SU-DHL-6 (cell line): Measurements from ENCODE around the gene CR1.

Experiments used
- EZH2phosphoT487 ChIP-seq: fragments of 200-600 bp; sonication (generic), shearing (Covaris generic); conservative IDR thresholded peaks from 2 replicates; pipeline ENCODE4 v1.6.1; 2018; ENCODE audit warnings: mild to moderate bottlenecking, antibody characterized with exemption, low read length, moderate library complexity, mixed read lengths
- TF ChIP-seq, protein P1 (sequence below): fragments of 200-600 bp; sonication (generic); IDR thresholded peaks from one replicate; pipeline ENCODE4 v1.5.1; 2017; ENCODE audit warnings: antibody characterized with exemption, mild to moderate bottlenecking, low read length, moderate library complexity; ENCODE audit not compliant: insufficient read depth, poor library complexity, severe bottlenecking

DNA sequence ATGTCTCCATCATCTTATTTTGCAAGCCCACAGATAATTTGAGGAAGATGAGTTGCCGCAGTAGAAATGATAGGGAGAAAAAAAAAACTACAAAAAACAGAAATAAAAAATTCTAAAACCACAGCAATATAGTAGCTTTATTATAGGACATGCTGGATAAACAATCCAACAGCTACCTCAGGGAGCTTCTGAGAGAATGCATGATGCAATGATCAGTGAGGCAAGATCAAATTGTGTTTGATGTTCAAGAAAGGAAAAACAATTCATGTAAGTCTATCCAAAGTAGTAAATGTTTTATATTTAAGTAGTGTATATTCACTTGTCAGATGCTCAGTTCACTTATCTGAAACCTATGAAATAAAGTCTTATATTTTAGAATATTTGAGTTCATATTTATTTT is 155.6 kb downstream of the CR1 start:
- TF ChIP-seq, protein P1, sequence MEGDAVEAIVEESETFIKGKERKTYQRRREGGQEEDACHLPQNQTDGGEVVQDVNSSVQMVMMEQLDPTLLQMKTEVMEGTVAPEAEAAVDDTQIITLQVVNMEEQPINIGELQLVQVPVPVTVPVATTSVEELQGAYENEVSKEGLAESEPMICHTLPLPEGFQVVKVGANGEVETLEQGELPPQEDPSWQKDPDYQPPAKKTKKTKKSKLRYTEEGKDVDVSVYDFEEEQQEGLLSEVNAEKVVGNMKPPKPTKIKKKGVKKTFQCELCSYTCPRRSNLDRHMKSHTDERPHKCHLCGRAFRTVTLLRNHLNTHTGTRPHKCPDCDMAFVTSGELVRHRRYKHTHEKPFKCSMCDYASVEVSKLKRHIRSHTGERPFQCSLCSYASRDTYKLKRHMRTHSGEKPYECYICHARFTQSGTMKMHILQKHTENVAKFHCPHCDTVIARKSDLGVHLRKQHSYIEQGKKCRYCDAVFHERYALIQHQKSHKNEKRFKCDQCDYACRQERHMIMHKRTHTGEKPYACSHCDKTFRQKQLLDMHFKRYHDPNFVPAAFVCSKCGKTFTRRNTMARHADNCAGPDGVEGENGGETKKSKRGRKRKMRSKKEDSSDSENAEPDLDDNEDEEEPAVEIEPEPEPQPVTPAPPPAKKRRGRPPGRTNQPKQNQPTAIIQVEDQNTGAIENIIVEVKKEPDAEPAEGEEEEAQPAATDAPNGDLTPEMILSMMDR, result no peak
- no peak for TF ChIP-seq EZH2phosphoT487
